WTC11 (cell line): Measurements from ENCODE around the gene IER2. TPM values are rescaled to one million over a fixed set of nuclear protein-coding genes. Genes with fewer than 3 reads are reported as not detected.

ENCODE experiments used
- ATF1 ChIP-seq: sonication (generic); formaldehyde crosslinking; IDR thresholded peaks from 2 replicates; pipeline ENCODE4 v1.8.1; 2023; ENCODE audit warnings: mild to moderate bottlenecking, moderate library complexity, missing genetic modification reagents
- E2F5 ChIP-seq: sonication (generic); formaldehyde crosslinking; IDR thresholded peaks from 2 replicates; pipeline ENCODE4 v1.8.1; 2022; ENCODE audit warnings: mild to moderate bottlenecking, moderate library complexity, missing genetic modification reagents
- ELF4 ChIP-seq: sonication (generic); formaldehyde crosslinking; IDR thresholded peaks from 2 replicates; pipeline ENCODE4 v1.8.1; 2022; ENCODE audit warnings: low read depth, mild to moderate bottlenecking, moderate library complexity, missing genetic modification reagents
- ESRRA ChIP-seq: sonication (generic); formaldehyde crosslinking; IDR thresholded peaks from 2 replicates; pipeline ENCODE4 v1.8.1; 2022; ENCODE audit warnings: mild to moderate bottlenecking, missing genetic modification reagents, borderline replicate concordance
- GTF2I ChIP-seq: fragments of 250-450 bp; sonication (Bioruptor Pico); conservative IDR thresholded peaks from 2 replicates; pipeline ENCODE4 v1.4.0; 2021; ENCODE audit warnings: mild to moderate bottlenecking
- HMGA2 ChIP-seq: fragments of 250-450 bp; sonication (Bioruptor Pico); IDR thresholded peaks from 2 replicates; pipeline ENCODE4 v1.4.0; 2021; ENCODE audit warnings: mild to moderate bottlenecking, moderate library complexity
- IRF1 ChIP-seq: sonication (generic); formaldehyde crosslinking; IDR thresholded peaks from 2 replicates; pipeline ENCODE4 v1.8.0; 2023; ENCODE audit warnings: missing genetic modification reagents
- IRF2 ChIP-seq: sonication (generic); formaldehyde crosslinking; IDR thresholded peaks from 2 replicates; pipeline ENCODE4 v1.8.0; 2022; ENCODE audit warnings: low read depth, missing genetic modification reagents, borderline replicate concordance
- KAT7 ChIP-seq: sonication (generic); formaldehyde crosslinking; IDR thresholded peaks from 2 replicates; pipeline ENCODE4 v1.8.1; 2023; ENCODE audit warnings: missing genetic modification reagents, mild to moderate bottlenecking, borderline replicate concordance
- NR1H2 ChIP-seq: sonication (generic); formaldehyde crosslinking; IDR thresholded peaks from 2 replicates; pipeline ENCODE4 v1.9.0; 2021; ENCODE audit warnings: mild to moderate bottlenecking, moderate library complexity, missing genetic modification reagents
- OVOL2 ChIP-seq: fragments of 250-450 bp; sonication (Bioruptor Pico); IDR thresholded peaks from 2 replicates; pipeline ENCODE4 v1.9.0; 2021; ENCODE audit warnings: mild to moderate bottlenecking, borderline replicate concordance
- SMAD3 ChIP-seq: sonication (generic); formaldehyde crosslinking; IDR thresholded peaks from 2 replicates; pipeline ENCODE4 v1.8.0; 2022; ENCODE audit warnings: missing genetic modification reagents, mild to moderate bottlenecking, borderline replicate concordance
- TCF7 ChIP-seq: sonication (generic); formaldehyde crosslinking; IDR thresholded peaks from 2 replicates; pipeline ENCODE4 v1.8.0; 2022; ENCODE audit warnings: mild to moderate bottlenecking, low read depth, missing genetic modification reagents, moderate library complexity
- USF1 ChIP-seq: sonication (generic); formaldehyde crosslinking; IDR thresholded peaks from 2 replicates; pipeline ENCODE4 v1.8.0; 2022; ENCODE audit warnings: mild to moderate bottlenecking, missing genetic modification reagents
- ZMAT4 ChIP-seq: fragments of 250-450 bp; sonication (Bioruptor Pico); IDR thresholded peaks from 2 replicates; pipeline ENCODE4 v1.9.0; 2021; ENCODE audit warnings: mild to moderate bottlenecking
- ZNF219 ChIP-seq: sonication (generic); formaldehyde crosslinking; IDR thresholded peaks from 2 replicates; pipeline ENCODE4 v1.8.0; 2023; ENCODE audit warnings: missing genetic modification reagents, mild to moderate bottlenecking, borderline replicate concordance
- ZNF232 ChIP-seq: sonication (generic); formaldehyde crosslinking; IDR thresholded peaks from 2 replicates; pipeline ENCODE4 v1.8.0; 2022; ENCODE audit warnings: mild to moderate bottlenecking, missing genetic modification reagents
- ZNF317 ChIP-seq: sonication (generic); formaldehyde crosslinking; IDR thresholded peaks from 2 replicates; pipeline ENCODE4 v1.8.1; 2023; ENCODE audit warnings: low read depth, mild to moderate bottlenecking, moderate library complexity, missing genetic modification reagents, borderline replicate concordance
- total RNA-seq: library from RNA; stranded (reverse); gene quantifications from 3 replicates; pipeline ENCODE4 v1.2.3, GENCODE V29; 2021
- TF ChIP-seq, protein P1 (sequence below): sonication (generic); formaldehyde crosslinking; IDR thresholded peaks from 2 replicates; pipeline ENCODE4 v1.8.1; 2022; ENCODE audit warnings: low read depth, missing genetic modification reagents, borderline replicate concordance
- TF ChIP-seq, protein P2 (sequence below): sonication (generic); formaldehyde crosslinking; IDR thresholded peaks from 2 replicates; pipeline ENCODE4 v1.8.0; 2022; ENCODE audit warnings: mild to moderate bottlenecking, missing genetic modification reagents
- TF ChIP-seq, protein P3 (sequence below): fragments of 250-450 bp; sonication (Bioruptor Pico); IDR thresholded peaks from 2 replicates; pipeline ENCODE4 v1.9.0; 2021; ENCODE audit warnings: mild to moderate bottlenecking
- TF ChIP-seq, protein P4 (sequence below): sonication (generic); formaldehyde crosslinking; IDR thresholded peaks from 2 replicates; pipeline ENCODE4 v1.8.0; 2023; ENCODE audit warnings: missing genetic modification reagents, mild to moderate bottlenecking, borderline replicate concordance
- TF ChIP-seq, protein P5 (sequence below): sonication (generic); formaldehyde crosslinking; IDR thresholded peaks from 2 replicates; pipeline ENCODE4 v1.8.1; 2022; ENCODE audit warnings: missing genetic modification reagents, borderline replicate concordance

Gene IER2
- total RNA-seq, 1 experiment from 2014 or later, result 138 TPM

DNA sequence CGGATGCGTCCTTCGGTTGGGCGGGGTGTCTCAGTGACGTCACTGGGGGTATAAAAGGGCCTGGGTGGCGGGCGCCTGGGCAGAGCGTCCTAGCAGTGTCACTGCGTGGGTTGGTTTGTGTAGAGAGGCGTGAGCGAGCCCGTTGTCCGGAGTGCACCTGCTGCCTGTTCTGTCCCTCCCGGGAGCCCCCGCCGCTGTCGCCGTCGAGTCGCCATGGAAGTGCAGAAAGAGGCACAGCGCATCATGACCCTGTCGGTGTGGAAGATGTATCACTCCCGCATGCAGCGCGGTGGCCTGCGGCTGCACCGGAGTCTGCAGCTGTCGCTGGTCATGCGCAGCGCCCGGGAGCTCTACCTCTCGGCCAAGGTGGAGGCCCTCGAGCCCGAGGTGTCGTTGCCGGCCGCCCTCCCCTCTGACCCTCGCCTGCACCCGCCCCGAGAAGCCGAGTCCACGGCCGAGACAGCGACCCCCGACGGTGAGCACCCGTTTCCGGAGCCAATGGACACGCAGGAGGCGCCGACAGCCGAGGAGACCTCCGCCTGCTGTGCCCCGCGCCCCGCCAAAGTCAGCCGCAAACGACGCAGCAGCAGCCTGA is 2.9 kb downstream of the IER2 start (continued):
- TF ChIP-seq ESRRA (peak; percentile 63; the same call in 1 of the 2 replicates), IRF2 (CRISPR knock-in tag) (0 out of 2 replicates have a peak, but pooled peaks have one; percentile 40), ZNF219 (CRISPR knock-in tag) (peak; percentile 95; the same call in 1 of the 2 replicates), ELF4 (CRISPR knock-in tag) (peak; percentile 77; the same call in 1 of the 2 replicates), SMAD3 (CRISPR knock-in tag) (peak; percentile 90), IRF1 (CRISPR knock-in tag) (0 out of 2 replicates have a peak, but pooled peaks have one; percentile 3), ZMAT4 (CRISPR knock-in tag) (peak; percentile 47; the same call in 1 of the 2 replicates), KAT7 (CRISPR knock-in tag) (no peak; the same call in none of the 2 replicates), TCF7 (CRISPR knock-in tag) (peak; percentile 87), OVOL2 (CRISPR knock-in tag) (no peak), ATF1 (CRISPR knock-in tag) (0 out of 2 replicates have a peak, but pooled peaks have one; percentile 80), E2F5 (peak; percentile 66; the same call in 1 of the 2 replicates), NR1H2 (CRISPR knock-in tag) (no peak), USF1 (peak; percentile 69; the same call in 1 of the 2 replicates), ZNF232 (CRISPR knock-in tag) (peak; percentile 96; the same call in 1 of the 2 replicates), GTF2I (CRISPR knock-in tag) (no peak), ZNF317 (CRISPR knock-in tag) (no peak), HMGA2 (CRISPR knock-in tag) (no peak)
- TF ChIP-seq, protein P1, sequence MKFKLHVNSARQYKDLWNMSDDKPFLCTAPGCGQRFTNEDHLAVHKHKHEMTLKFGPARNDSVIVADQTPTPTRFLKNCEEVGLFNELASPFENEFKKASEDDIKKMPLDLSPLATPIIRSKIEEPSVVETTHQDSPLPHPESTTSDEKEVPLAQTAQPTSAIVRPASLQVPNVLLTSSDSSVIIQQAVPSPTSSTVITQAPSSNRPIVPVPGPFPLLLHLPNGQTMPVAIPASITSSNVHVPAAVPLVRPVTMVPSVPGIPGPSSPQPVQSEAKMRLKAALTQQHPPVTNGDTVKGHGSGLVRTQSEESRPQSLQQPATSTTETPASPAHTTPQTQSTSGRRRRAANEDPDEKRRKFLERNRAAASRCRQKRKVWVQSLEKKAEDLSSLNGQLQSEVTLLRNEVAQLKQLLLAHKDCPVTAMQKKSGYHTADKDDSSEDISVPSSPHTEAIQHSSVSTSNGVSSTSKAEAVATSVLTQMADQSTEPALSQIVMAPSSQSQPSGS (CRISPR knock-in tag), result peak; percentile 36; the same call in 1 of the 2 replicates
- TF ChIP-seq, protein P2, sequence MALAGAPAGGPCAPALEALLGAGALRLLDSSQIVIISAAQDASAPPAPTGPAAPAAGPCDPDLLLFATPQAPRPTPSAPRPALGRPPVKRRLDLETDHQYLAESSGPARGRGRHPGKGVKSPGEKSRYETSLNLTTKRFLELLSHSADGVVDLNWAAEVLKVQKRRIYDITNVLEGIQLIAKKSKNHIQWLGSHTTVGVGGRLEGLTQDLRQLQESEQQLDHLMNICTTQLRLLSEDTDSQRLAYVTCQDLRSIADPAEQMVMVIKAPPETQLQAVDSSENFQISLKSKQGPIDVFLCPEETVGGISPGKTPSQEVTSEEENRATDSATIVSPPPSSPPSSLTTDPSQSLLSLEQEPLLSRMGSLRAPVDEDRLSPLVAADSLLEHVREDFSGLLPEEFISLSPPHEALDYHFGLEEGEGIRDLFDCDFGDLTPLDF (CRISPR knock-in tag), result no peak
- TF ChIP-seq, protein P3, sequence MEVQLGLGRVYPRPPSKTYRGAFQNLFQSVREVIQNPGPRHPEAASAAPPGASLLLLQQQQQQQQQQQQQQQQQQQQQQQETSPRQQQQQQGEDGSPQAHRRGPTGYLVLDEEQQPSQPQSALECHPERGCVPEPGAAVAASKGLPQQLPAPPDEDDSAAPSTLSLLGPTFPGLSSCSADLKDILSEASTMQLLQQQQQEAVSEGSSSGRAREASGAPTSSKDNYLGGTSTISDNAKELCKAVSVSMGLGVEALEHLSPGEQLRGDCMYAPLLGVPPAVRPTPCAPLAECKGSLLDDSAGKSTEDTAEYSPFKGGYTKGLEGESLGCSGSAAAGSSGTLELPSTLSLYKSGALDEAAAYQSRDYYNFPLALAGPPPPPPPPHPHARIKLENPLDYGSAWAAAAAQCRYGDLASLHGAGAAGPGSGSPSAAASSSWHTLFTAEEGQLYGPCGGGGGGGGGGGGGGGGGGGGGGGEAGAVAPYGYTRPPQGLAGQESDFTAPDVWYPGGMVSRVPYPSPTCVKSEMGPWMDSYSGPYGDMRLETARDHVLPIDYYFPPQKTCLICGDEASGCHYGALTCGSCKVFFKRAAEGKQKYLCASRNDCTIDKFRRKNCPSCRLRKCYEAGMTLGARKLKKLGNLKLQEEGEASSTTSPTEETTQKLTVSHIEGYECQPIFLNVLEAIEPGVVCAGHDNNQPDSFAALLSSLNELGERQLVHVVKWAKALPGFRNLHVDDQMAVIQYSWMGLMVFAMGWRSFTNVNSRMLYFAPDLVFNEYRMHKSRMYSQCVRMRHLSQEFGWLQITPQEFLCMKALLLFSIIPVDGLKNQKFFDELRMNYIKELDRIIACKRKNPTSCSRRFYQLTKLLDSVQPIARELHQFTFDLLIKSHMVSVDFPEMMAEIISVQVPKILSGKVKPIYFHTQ, result peak; percentile 78; the same call in 1 of the 2 replicates
- TF ChIP-seq, protein P4, sequence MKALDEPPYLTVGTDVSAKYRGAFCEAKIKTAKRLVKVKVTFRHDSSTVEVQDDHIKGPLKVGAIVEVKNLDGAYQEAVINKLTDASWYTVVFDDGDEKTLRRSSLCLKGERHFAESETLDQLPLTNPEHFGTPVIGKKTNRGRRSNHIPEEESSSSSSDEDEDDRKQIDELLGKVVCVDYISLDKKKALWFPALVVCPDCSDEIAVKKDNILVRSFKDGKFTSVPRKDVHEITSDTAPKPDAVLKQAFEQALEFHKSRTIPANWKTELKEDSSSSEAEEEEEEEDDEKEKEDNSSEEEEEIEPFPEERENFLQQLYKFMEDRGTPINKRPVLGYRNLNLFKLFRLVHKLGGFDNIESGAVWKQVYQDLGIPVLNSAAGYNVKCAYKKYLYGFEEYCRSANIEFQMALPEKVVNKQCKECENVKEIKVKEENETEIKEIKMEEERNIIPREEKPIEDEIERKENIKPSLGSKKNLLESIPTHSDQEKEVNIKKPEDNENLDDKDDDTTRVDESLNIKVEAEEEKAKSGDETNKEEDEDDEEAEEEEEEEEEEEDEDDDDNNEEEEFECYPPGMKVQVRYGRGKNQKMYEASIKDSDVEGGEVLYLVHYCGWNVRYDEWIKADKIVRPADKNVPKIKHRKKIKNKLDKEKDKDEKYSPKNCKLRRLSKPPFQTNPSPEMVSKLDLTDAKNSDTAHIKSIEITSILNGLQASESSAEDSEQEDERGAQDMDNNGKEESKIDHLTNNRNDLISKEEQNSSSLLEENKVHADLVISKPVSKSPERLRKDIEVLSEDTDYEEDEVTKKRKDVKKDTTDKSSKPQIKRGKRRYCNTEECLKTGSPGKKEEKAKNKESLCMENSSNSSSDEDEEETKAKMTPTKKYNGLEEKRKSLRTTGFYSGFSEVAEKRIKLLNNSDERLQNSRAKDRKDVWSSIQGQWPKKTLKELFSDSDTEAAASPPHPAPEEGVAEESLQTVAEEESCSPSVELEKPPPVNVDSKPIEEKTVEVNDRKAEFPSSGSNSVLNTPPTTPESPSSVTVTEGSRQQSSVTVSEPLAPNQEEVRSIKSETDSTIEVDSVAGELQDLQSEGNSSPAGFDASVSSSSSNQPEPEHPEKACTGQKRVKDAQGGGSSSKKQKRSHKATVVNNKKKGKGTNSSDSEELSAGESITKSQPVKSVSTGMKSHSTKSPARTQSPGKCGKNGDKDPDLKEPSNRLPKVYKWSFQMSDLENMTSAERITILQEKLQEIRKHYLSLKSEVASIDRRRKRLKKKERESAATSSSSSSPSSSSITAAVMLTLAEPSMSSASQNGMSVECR (CRISPR knock-in tag), result peak; percentile 94
- TF ChIP-seq, protein P5, sequence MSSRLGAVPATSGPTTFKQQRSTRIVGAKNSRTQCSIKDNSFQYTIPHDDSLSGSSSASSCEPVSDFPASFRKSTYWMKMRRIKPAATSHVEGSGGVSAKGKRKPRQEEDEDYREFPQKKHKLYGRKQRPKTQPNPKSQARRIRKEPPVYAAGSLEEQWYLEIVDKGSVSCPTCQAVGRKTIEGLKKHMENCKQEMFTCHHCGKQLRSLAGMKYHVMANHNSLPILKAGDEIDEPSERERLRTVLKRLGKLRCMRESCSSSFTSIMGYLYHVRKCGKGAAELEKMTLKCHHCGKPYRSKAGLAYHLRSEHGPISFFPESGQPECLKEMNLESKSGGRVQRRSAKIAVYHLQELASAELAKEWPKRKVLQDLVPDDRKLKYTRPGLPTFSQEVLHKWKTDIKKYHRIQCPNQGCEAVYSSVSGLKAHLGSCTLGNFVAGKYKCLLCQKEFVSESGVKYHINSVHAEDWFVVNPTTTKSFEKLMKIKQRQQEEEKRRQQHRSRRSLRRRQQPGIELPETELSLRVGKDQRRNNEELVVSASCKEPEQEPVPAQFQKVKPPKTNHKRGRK, result no peak
